ENCODE measurements around the gene ARHGAP23.
A peak's percentile ranks its signal among the peaks of the same experiment; 100 is the strongest.

The ARHGAP23 gene

GRCh38 chr17:38442548-38442947 is 14.3 kb downstream of the ARHGAP23 start:
- no peak overlapping the region for H2AFZ ChIP-seq (ENCODE audit: low read length)
- TF ChIP-seq EZH2phosphoT487 (IDR thresholded peaks at IDR 0.05; ENCODE audit: borderline replicate concordance): no peak
- TF ChIP-seq CTCF (conservative IDR thresholded peaks at IDR 0.05; ENCODE audit: low read length): no peak
- H3K9me2 ChIP-seq (replicated peaks; ENCODE audit: low read depth, low read length): no peaks in the 10 kb centered on the region
- H3F3A ChIP-seq (ENCODE audit: low read depth): no peaks in the 10 kb centered on the region
- no peak overlapping the region for H3K4me3 ChIP-seq (ENCODE audit: low read length, poor library complexity, severe bottlenecking)
- no peaks in the 10 kb centered on the region for H3K27me3 ChIP-seq (ENCODE audit: insufficient read depth, low read length, poor library complexity, severe bottlenecking)
- H3K9ac ChIP-seq (ENCODE audit: low read depth, low read length, poor library complexity, severe bottlenecking): no peak overlapping the region
- H4K20me1 ChIP-seq (ENCODE audit: insufficient read depth, low read length, poor library complexity, severe bottlenecking): peaks cover 58% of the 10 kb centered on the region
- H3K4me1 ChIP-seq (ENCODE audit: insufficient read depth, low read length, poor library complexity, severe bottlenecking): peaks cover 15% of the 10 kb centered on the region
- H3K4me2 ChIP-seq (ENCODE audit: low read depth, low read length, poor library complexity, severe bottlenecking): no peak overlapping the region
- peaks cover 86% of the 10 kb centered on the region for H3K79me2 ChIP-seq (ENCODE audit: insufficient read depth, low read length)
- no peaks in the 10 kb centered on the region for H3K9me3 ChIP-seq (ENCODE audit: insufficient read depth, low read depth, low read length)
- H3K36me3 ChIP-seq (ENCODE audit: insufficient read depth, low read length): peaks cover under 1% of the 10 kb centered on the region; the same call in 1 of the 2 replicates

GRCh38 chr17:38443356-38444031 is 15.2 kb downstream of the ARHGAP23 start:
- H3K36me3 ChIP-seq (ENCODE audit: insufficient read depth, low read length): peaks cover 2% of the 10 kb centered on the region; the same call in 1 of the 2 replicates
- no peak overlapping the region for H3K4me3 ChIP-seq (ENCODE audit: low read length, poor library complexity, severe bottlenecking)
- no peaks in the 10 kb centered on the region for H3K9me3 ChIP-seq (ENCODE audit: insufficient read depth, low read depth, low read length)
- H3K9me2 ChIP-seq (replicated peaks; ENCODE audit: low read depth, low read length): no peaks in the 10 kb centered on the region
- peaks cover 62% of the 10 kb centered on the region for H4K20me1 ChIP-seq (ENCODE audit: insufficient read depth, low read length, poor library complexity, severe bottlenecking)
- H3F3A ChIP-seq (ENCODE audit: low read depth): no peaks in the 10 kb centered on the region
- peaks cover 15% of the 10 kb centered on the region for H3K4me1 ChIP-seq (ENCODE audit: insufficient read depth, low read length, poor library complexity, severe bottlenecking)
- H3K4me2 ChIP-seq (ENCODE audit: low read depth, low read length, poor library complexity, severe bottlenecking): no peak overlapping the region
- no peak for TF ChIP-seq CTCF (conservative IDR thresholded peaks at IDR 0.05; ENCODE audit: low read length)
- TF ChIP-seq EZH2phosphoT487 (IDR thresholded peaks at IDR 0.05; ENCODE audit: borderline replicate concordance): no peak
- H3K79me2 ChIP-seq (ENCODE audit: insufficient read depth, low read length): peaks cover 86% of the 10 kb centered on the region
- no peaks in the 10 kb centered on the region for H3K27me3 ChIP-seq (ENCODE audit: insufficient read depth, low read length, poor library complexity, severe bottlenecking)
- H2AFZ ChIP-seq (ENCODE audit: low read length): no peak overlapping the region
- no peak overlapping the region for H3K9ac ChIP-seq (ENCODE audit: low read depth, low read length, poor library complexity, severe bottlenecking)

GRCh38 chr17:38444151-38444550 is 15.9 kb downstream of the ARHGAP23 start:
- no peak overlapping the region for H3K4me3 ChIP-seq (ENCODE audit: low read length, poor library complexity, severe bottlenecking)
- no peak for TF ChIP-seq EZH2phosphoT487 (IDR thresholded peaks at IDR 0.05; ENCODE audit: borderline replicate concordance)
- TF ChIP-seq CTCF (conservative IDR thresholded peaks at IDR 0.05; ENCODE audit: low read length): peak; percentile 83
- H3K4me2 ChIP-seq (ENCODE audit: low read depth, low read length, poor library complexity, severe bottlenecking): no peak overlapping the region
- no peaks in the 10 kb centered on the region for H3K9me2 ChIP-seq (replicated peaks; ENCODE audit: low read depth, low read length)
- H3K4me1 ChIP-seq (ENCODE audit: insufficient read depth, low read length, poor library complexity, severe bottlenecking): peaks cover 15% of the 10 kb centered on the region
- no peaks in the 10 kb centered on the region for H3F3A ChIP-seq (ENCODE audit: low read depth)
- H3K9me3 ChIP-seq (ENCODE audit: insufficient read depth, low read depth, low read length): no peaks in the 10 kb centered on the region
- peaks cover 86% of the 10 kb centered on the region for H3K79me2 ChIP-seq (ENCODE audit: insufficient read depth, low read length)
- no peak overlapping the region for H2AFZ ChIP-seq (ENCODE audit: low read length)
- no peak overlapping the region for H3K9ac ChIP-seq (ENCODE audit: low read depth, low read length, poor library complexity, severe bottlenecking)
- no peaks in the 10 kb centered on the region for H3K27me3 ChIP-seq (ENCODE audit: insufficient read depth, low read length, poor library complexity, severe bottlenecking)
- peaks cover 68% of the 10 kb centered on the region for H4K20me1 ChIP-seq (ENCODE audit: insufficient read depth, low read length, poor library complexity, severe bottlenecking)
- peaks cover 2% of the 10 kb centered on the region; the same call in 1 of the 2 replicates for H3K36me3 ChIP-seq (ENCODE audit: insufficient read depth, low read length)
